Neutrophil (primary cell): ENCODE data around the gene ZNF324B.

Experiments
- H3K27ac ChIP-seq: fragments of 200-600 bp; sonication (generic); 2 replicates; pipeline ENCODE4 v1.5.1; 2016; ENCODE audit warnings: mild to moderate bottlenecking, moderate library complexity
- H3K27me3 ChIP-seq: fragments of 200-600 bp; sonication (generic); 2 replicates; pipeline ENCODE4 v1.6.0; 2016; ENCODE audit warnings: mild to moderate bottlenecking
- H3K36me3 ChIP-seq: fragments of 200-600 bp; sonication (generic); 2 replicates; pipeline ENCODE4 v1.5.1; 2017
- H3K4me1 ChIP-seq, 2 experiments: fragments of 200-600 bp in 1 of 2; sonication (generic) in 1 of 2; 1 replicate in 1 of 2; 2 replicates in 1 of 2; pipeline versions ENCODE4 v1.5.1 to v1.6.1; 2013 to 2016; ENCODE audit warnings: low read depth in 1 of 2, low read length in 1 of 2, mild to moderate bottlenecking in 1 of 2, moderate library complexity in 1 of 2; ENCODE audit not compliant: control insufficient read depth in 1 of 2, insufficient read depth in 1 of 2
- H3K4me3 ChIP-seq, 2 experiments: fragments of 200-600 bp in 1 of 2; sonication (generic) in 1 of 2; 1 replicate in 1 of 2; 2 replicates in 1 of 2; pipeline ENCODE4 v1.5.1; 2013 to 2016; ENCODE audit warnings: low read depth in 1 of 2, low read length in 1 of 2, mild to moderate bottlenecking in 1 of 2, moderate library complexity in 1 of 2
- H3K9me3 ChIP-seq: fragments of 200-600 bp; sonication (generic); 2 replicates; pipeline ENCODE4 v1.5.1; 2016
- CTCF ChIP-seq: fragments of 200-600 bp; sonication (generic); IDR thresholded peaks from 2 replicates; pipeline ENCODE4 v1.5.1; 2016; ENCODE audit warnings: antibody characterized with exemption

The ZNF324B gene

GRCh38 chr19:58408152-58409009 lies 43.0 kb upstream of the ZNF324B start, which contains the start of gene ZNF584:
Gene ZNF584, plus strand, starts transcription at chr19:58408649. Its CDS starts 499 bp downstream, at chr19:58409148.
- H3K27ac ChIP-seq: peak within 1 kb of the TSS; percentile 68
- TF ChIP-seq CTCF: peak; percentile 13
- H3K36me3 ChIP-seq: no peaks in the 10 kb centered on the region
- H3K4me3 ChIP-seq: peak within 1 kb of the TSS; percentile 68 to 91
- peaks cover 17 to 18% of the 10 kb centered on the region in 2 experiments for H3K4me1 ChIP-seq
- H3K9me3 ChIP-seq: no peaks in the 10 kb centered on the region
- no peaks in the 10 kb centered on the region for H3K27me3 ChIP-seq

GRCh38 chr19:58409010-58409790 lies 42.2 kb upstream of the ZNF324B start:
- no peak for TF ChIP-seq CTCF
- Histone ChIP-seq H3K4me3 (peak overlapping the region; percentile 68 to 91), H3K27me3 (no peaks in the 10 kb centered on the region), H3K27ac (peak overlapping the region; percentile 68), H3K36me3 (no peaks in the 10 kb centered on the region), H3K9me3 (no peaks in the 10 kb centered on the region), H3K4me1 (peaks cover 17 to 18% of the 10 kb centered on the region in 2 experiments)

GRCh38 chr19:58416604-58417003 lies 34.8 kb upstream of the ZNF324B start:
- no peak overlapping the region for H3K27ac ChIP-seq
- H3K27me3 ChIP-seq: no peaks in the 10 kb centered on the region
- TF ChIP-seq CTCF: no peak
- H3K36me3 ChIP-seq: no peaks in the 10 kb centered on the region
- H3K4me1 ChIP-seq: no peaks in the 10 kb centered on the region
- H3K9me3 ChIP-seq: no peaks in the 10 kb centered on the region
- H3K4me3 ChIP-seq: no peak overlapping the region

- no peaks in the 10 kb centered on the region for H3K27me3 ChIP-seq
- H3K4me1 ChIP-seq: no peaks in the 10 kb centered on the region
- H3K9me3 ChIP-seq: no peaks in the 10 kb centered on the region
- TF ChIP-seq CTCF: no peak
- H3K27ac ChIP-seq: no peak overlapping the region
- H3K4me3 ChIP-seq: no peak overlapping the region
- H3K36me3 ChIP-seq: no peaks in the 10 kb centered on the region
Observed at GRCh38 chr19:58417071-58417470, 34.4 kb upstream of the ZNF324B start.

GRCh38 chr19:58428617-58429016 lies 22.8 kb upstream of the ZNF324B start:
- no peak overlapping the region for H3K27ac ChIP-seq
- H3K4me1 ChIP-seq: no peaks in the 10 kb centered on the region
- H3K9me3 ChIP-seq: peaks cover 31% of the 10 kb centered on the region
- TF ChIP-seq CTCF: no peak
- H3K27me3 ChIP-seq: no peaks in the 10 kb centered on the region
- no peak overlapping the region for H3K4me3 ChIP-seq
- no peaks in the 10 kb centered on the region for H3K36me3 ChIP-seq
